Stimulated activated naive CD8-positive, alpha-beta T cell treated with anti-CD3 and anti-CD28 coated beads, Interleukin-15, amount 100 ng/mL, for 72 hours (primary cell): ENCODE results near the gene ABCG1.

ENCODE experiments used
- ATAC-seq: fragments of 150-1000 bp; cut with Tn5 transposase; 2 replicates; pipeline ENCODE4 v1.10.0; 2021; ENCODE audit warnings: mild to moderate bottlenecking, moderate library complexity
- DNase-seq, 2 donors: peaks; one replicate each; pipeline ENCODE4 v3.0.0; 2021 to 2022
- H3K27ac Mint-ChIP-seq, 2 donors: one replicate each; pipeline ENCODE4 v1.8.0; 2022; ENCODE audit warnings: mild to moderate bottlenecking in 2 of 2, mixed read lengths in 2 of 2, moderate library complexity in 2 of 2
- H3K27me3 Mint-ChIP-seq: one replicate; pipeline ENCODE4 v1.8.0; 2022; ENCODE audit warnings: mixed read lengths
- H3K4me1 Mint-ChIP-seq: one replicate; pipeline ENCODE4 v1.8.0; 2022; ENCODE audit warnings: mild to moderate bottlenecking, mixed read lengths
- H3K4me3 Mint-ChIP-seq, 2 donors: one replicate each; pipeline ENCODE4 v1.8.0; 2022; ENCODE audit warnings: mild to moderate bottlenecking in 2 of 2, mixed read lengths in 2 of 2, moderate library complexity in 1 of 2
- H3K9me3 Mint-ChIP-seq, 2 donors: one replicate each; pipeline ENCODE4 v1.8.0; 2022; ENCODE audit warnings: mixed read lengths in 2 of 2

Gene ABCG1

DNA sequence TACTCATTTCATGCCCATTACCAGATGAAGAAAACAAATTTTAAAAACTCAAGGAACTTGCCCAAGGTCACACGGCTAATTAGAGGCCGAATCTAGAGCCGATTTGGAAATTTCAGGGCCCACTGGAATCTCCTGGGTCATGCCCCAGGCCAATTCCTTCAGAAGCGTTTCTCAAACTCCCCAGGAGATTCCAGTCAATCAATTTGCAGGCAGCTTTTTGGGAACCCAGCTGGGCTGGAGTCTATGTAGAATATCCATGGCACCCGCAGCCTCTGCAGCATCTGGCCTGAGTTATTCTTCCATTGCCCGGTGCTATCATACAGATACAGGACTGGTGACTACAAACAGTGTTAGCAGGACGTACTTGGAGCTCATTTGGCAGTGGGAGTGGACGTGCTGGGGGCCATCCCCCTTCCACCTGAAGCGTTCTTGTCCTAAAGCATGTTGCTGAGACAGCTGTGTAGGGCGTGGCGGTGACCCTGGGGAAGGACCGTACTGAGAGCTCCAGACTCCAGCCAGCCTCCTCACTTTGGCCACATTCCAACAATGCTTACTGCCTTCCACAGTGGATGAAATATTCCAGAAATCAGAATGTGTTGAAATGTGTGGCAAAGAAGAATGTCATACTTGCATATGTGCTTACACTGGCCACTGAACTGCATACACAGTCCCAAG, 38.3 kb downstream of the ABCG1 start:
- ATAC-seq (no peak), DNase-seq (no peak)
- Mint-ChIP-seq H3K27ac (peak overlapping the region in 1 of 2 donors; percentile 66), H3K4me3 (no peak overlapping the region), H3K27me3 (no peaks in the 10 kb centered on the region), H3K4me1 (peaks cover 42% of the 10 kb centered on the region), H3K9me3 (no peaks in the 10 kb centered on the region)

DNA sequence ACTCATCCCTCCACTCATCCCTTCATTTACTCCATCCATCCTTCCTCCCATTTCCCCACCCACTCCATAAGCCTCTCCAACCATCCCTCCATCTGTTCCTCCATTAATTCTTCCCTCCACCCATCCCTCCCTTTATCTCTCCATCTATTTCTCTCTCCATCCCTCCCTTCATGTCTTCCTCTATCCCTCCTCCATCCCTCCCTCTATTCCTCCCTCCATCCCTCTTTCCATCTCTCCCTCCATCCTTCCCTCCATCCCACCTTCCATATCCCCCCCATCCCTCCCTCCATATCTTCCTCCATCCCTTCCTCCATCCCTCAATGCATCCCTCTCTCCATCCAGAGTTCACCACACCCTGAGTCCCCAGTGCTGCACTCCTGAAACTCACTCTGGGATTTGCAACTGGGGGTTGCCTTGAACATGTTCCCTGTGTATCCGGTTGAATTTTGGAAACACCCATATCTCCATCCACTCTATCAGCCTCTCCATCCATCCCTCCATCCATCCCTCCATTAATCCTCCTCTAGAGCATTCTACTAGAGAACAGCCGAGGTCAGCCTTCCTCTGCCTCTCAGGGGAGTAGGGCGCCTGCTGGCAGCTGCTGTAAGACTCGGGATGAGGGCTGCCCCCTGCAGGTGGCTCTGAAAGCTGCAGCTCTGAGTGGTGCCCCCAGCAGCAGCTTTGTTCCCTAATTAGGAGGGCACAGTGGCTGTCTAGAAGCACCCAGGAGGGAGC, 39.4 kb downstream of the ABCG1 start:
- H3K9me3 Mint-ChIP-seq, result no peaks in the 10 kb centered on the region
- no peak overlapping the region for H3K4me3 Mint-ChIP-seq
- ATAC-seq (peak; percentile 93), DNase-seq (peak; percentile 77)
- H3K27ac Mint-ChIP-seq, result no peak overlapping the region
- H3K27me3 Mint-ChIP-seq, result no peaks in the 10 kb centered on the region
- peaks cover 36% of the 10 kb centered on the region for H3K4me1 Mint-ChIP-seq

DNA sequence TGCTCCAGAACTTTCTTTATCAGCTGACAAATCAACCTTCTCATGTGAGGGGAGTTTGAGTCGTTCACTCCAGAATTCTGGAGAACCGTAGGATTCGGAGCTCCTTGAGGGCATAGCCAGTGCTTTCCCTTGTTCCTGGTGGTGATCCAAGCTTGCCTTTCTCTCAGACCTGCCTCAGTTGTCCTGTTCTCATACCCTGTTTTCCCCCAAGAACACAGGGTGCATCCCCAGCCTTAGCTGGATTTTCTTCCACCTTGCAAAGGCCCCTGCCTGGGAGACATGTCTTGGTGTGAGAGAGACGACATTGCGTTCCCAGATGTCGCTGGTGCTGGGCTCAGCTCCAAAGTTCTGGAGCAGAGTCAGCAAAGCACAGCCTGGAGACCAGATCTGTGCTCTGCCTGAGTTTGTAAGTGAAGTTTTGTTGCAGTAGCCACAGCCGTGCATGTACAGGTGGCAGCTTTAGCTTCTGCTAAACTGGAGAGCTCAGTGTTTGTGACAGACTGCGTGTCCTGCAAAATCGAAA, 40.0 kb downstream of the ABCG1 start:
- Mint-ChIP-seq H3K9me3 (no peaks in the 10 kb centered on the region), H3K4me3 (no peak overlapping the region), H3K27ac (no peak overlapping the region), H3K4me1 (peaks cover 30% of the 10 kb centered on the region), H3K27me3 (no peaks in the 10 kb centered on the region)
- DNase-seq (no peak), ATAC-seq (no peak)

DNA sequence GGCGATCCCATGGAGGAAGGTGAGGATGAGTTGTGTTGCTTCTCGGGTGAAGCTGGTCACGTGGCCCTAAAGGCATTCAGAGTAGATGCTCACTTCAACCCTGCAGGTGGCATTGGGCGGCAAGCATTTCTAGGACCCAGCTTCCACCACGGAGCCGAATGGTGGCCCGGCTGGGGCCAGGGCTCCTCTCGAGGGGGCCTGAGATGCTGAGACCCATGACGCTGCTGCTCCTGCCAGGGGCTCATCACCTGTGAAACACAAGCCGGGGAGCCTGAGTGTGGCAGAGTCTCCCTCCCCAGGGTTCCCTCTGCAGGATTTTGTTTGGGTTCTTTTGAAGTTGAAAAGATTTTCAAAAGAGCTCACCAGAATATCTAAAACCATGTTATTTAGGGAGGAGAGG, 41.2 kb downstream of the ABCG1 start:
- DNase-seq (no peak), ATAC-seq (no peak)
- H3K27me3 Mint-ChIP-seq, result no peaks in the 10 kb centered on the region
- no peak overlapping the region for H3K27ac Mint-ChIP-seq
- peaks cover 20% of the 10 kb centered on the region for H3K4me1 Mint-ChIP-seq
- no peaks in the 10 kb centered on the region for H3K9me3 Mint-ChIP-seq
- no peak overlapping the region for H3K4me3 Mint-ChIP-seq

DNA sequence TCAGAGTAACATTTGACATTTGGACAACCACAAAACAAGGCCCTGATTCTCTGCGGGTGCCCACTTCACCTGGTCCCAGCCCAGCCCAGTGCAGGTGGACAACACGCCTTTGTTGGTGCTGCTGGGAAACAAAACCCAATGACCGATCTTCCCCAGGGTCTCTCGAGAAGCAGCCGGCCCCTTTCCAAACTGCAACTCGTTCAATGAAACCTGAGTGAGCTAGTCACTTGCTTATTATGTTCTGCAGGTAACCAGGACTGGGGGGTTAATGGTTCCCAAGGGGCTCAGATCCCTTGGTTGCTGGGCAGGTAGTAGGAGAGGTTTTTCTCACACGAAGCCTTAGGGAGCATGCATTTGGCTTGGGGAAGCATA, 42.9 kb downstream of the ABCG1 start:
- Mint-ChIP-seq H3K27me3 (no peaks in the 10 kb centered on the region), H3K9me3 (no peaks in the 10 kb centered on the region), H3K4me3 (no peak overlapping the region), H3K27ac (peak overlapping the region in 1 of 2 donors; percentile 36), H3K4me1 (peaks cover 35% of the 10 kb centered on the region)
- DNase-seq, result no peak
- no peak for ATAC-seq

DNA sequence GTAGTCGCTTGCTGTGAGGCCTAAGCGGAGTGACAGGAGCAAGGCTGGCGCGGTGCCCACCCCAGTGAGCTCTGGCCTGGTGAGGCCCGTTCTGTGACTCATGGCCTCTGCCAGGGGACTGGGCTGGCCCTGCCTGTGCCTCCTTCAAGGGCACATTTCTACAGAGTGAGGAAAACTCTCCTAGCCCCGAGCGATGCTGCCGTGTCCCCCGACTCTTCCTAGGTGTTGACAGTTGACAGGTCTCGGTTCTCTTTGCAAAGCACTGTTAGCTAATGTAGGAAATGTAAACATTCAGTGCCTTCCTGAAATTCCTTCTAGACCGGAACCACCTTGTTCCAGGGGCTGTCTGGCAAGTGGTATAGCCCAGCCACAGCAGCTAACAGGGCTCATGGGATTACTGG, 43.9 kb downstream of the ABCG1 start:
- Mint-ChIP-seq H3K27ac (no peak overlapping the region), H3K4me3 (no peak overlapping the region), H3K27me3 (no peaks in the 10 kb centered on the region), H3K9me3 (no peaks in the 10 kb centered on the region), H3K4me1 (peaks cover 46% of the 10 kb centered on the region)
- DNase-seq (no peak), ATAC-seq (no peak)

DNA sequence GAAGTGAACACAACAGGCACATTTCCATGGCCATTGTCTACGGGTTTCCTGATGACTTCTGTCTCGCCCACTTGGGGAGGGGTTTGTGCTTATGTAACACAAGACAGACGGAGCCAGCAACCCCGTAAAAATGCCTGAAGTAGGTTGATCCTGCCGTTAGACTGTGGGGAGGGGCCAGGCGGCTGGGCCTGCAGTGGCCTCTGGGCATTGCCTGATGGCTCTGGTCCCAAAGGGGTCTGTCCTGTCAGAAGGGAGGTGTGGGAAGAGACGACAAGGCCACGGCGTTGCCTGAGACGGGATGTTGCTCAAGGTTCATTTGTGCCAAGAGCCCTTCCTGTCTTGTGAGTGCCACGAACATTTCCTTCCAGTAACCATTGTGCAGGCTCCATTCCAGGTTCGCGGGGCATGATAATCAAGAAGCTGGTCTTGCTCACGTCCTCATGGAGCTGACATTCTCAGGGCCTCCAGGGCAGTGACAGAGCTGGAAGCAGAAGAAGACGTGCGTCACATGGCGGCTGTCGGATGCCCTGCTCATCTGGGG, 44.7 kb downstream of the ABCG1 start:
- no peak for ATAC-seq
- no peak for DNase-seq
- no peak overlapping the region for H3K27ac Mint-ChIP-seq

DNA sequence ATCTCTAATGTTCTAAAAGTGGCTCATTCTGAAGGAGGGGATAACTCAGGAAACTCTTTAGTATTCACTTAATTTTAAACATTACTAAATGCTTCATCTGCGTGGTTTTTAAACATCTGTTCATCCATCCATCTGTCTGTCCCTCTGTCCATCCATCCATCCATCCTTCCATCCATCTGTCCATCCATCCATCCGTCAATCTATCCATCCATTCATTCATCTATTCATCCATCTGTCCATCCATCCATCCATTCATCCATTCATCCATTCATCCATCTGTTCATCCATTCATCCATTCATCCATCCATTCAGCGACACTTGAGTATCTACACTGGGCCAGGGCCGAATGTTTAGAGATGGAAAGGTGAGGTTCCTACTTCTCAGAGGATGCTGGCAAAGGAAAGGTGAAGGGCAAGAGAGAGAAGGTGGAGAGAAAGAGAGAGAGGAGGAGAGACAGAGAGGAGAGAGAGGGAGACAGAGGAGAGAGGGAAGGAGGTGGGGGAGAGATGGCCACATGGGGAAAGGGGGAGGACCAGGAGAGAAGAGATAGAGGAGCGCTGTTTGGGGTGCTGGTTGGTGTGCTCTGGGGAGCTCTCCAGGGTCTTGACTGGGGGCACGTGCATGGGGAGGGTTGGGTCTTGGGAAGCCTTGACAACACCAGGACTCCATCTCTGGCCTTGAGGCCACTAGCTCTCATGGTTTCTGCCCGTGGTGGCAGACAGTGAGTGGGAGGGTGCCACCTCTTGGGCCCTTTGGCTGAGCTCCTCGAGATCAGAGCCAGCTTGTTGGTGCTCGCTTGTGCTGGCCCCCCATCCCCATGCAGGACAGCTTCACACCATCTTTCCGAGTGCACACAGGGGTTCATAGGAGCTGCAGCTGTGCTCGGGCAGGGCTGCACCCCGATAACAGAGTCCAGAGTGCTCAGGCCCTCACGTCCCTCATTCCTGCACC, 45.6 kb downstream of the ABCG1 start:
- ATAC-seq, result no peak
- no peak for DNase-seq
- H3K27ac Mint-ChIP-seq, result no peak overlapping the region
- H3K4me3 Mint-ChIP-seq, result no peak overlapping the region
- no peaks in the 10 kb centered on the region for H3K27me3 Mint-ChIP-seq
- no peaks in the 10 kb centered on the region for H3K9me3 Mint-ChIP-seq
- H3K4me1 Mint-ChIP-seq, result peaks cover 49% of the 10 kb centered on the region

More for the DNA sequence above, 44.7 kb downstream of the ABCG1 start:
- Mint-ChIP-seq H3K27me3 (no peaks in the 10 kb centered on the region), H3K4me1 (peaks cover 49% of the 10 kb centered on the region), H3K4me3 (no peak overlapping the region), H3K9me3 (no peaks in the 10 kb centered on the region)

DNA sequence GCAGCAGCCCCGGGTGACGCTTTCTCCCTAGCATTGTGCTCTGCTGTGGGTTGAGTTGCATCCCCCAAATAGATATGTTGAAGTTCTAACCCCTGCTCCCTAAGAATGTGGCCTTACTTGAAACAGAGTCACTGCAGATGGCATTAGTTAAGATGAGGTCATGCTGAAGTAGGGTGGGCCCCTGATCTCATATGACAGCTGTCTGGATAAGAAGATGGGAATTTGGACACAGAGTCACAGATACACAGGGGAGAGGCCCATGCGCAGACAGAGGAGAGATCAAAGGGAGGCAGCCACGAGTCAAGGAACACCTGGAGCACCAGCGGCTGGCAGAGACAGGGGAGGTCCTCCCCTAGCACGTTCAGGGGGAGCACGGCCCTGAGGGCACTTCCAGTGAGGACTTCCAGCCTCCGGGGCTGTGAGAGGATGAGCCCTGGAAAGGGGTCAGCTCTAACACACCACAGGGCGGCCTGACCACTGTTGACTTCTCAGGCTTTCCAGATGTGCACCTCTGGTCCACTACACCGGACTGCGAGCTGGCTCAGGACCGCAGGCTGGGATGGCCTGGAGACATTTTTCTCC, 46.4 kb downstream of the ABCG1 start:
- Mint-ChIP-seq H3K27ac (peak overlapping the region in 1 of 2 donors; percentile 5), H3K9me3 (no peaks in the 10 kb centered on the region), H3K4me1 (peaks cover 48% of the 10 kb centered on the region), H3K4me3 (no peak overlapping the region), H3K27me3 (no peaks in the 10 kb centered on the region)
- DNase-seq (no peak), ATAC-seq (no peak)

DNA sequence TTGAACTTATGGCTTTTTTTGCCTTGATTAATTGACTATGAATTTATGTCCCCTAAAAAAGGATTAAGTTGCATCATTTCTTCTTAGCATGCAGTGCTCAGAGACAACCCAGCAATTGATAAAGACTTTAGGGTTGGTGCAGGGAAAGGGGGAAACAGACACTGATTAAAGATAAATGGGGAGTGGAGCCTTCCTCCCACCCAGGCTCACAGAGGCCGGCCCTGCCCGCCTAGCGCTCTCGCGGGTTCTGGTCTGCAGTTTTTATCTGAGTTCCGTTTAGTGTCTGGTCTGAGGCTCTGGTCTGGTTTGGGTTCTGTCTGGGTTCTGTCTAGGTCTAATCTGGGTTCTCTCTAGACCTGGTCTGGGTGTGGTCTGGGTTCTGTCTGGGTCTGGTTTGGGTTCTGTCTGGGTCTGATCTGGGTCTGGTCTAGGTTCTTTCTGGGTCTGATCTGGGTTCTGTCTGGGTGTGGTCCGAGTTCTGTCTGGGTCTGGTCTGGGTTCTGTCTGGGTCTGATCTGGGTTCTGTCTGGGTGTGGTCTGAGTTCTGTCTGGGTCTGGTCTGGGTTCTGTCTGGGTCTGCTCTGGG, 48.1 kb downstream of the ABCG1 start:
- peak overlapping the region; percentile 5 to 11 for H3K4me3 Mint-ChIP-seq
- ATAC-seq, result no peak

DNA sequence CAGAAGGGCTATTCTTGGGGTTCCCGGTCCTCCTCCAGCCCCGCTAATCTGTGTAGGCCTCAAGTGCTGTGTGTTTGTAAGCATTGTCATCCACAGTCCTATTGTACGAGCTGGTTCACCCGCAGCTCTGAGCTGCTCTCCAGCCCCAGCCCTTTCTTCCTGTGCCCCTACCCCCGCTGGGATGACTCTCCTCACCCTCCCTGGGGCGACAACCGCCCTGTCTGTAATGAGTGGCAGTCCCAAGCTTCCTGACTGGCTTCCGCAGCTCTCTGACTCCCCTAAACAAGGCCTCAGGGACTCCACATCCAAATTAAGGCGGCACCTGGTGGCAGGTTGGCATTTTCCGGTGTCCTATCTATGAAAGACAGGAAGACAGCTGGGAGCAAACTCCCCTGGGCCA, 50.4 kb downstream of the ABCG1 start:
- peak overlapping the region in 1 of 2 donors; percentile 35 for H3K4me3 Mint-ChIP-seq
- H3K27ac Mint-ChIP-seq, result peak overlapping the region in 1 of 2 donors; percentile 18
- DNase-seq (no peak), ATAC-seq (peak; percentile 18)
- H3K4me1 Mint-ChIP-seq, result peaks cover 48% of the 10 kb centered on the region
- H3K9me3 Mint-ChIP-seq, result no peaks in the 10 kb centered on the region
- no peaks in the 10 kb centered on the region for H3K27me3 Mint-ChIP-seq

More for the DNA sequence above, 48.1 kb downstream of the ABCG1 start:
- peaks cover 48% of the 10 kb centered on the region for H3K4me1 Mint-ChIP-seq
- no peaks in the 10 kb centered on the region for H3K9me3 Mint-ChIP-seq
- no peaks in the 10 kb centered on the region for H3K27me3 Mint-ChIP-seq
- peak overlapping the region; percentile 78 to 79 for H3K27ac Mint-ChIP-seq
- DNase-seq, result no peak

DNA sequence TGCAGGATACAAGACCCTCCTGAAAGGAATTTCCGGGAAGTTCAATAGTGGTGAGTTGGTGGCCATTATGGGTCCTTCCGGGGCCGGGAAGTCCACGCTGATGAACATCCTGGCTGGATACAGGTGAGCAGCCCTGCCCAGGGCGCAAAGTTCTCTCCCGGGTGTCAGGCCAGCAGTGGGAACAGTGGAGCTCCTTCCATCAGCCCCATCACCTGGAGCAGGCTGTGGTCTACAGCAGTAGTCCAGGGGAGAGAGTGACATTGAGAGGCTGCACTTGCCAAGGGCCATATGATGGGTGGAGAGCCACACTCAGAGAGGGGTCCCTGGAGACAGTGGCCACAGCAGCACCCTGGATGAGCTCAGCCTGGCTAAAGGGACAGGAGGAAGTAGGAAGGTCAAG, 52.1 kb downstream of the ABCG1 start:
- H3K27ac Mint-ChIP-seq, result no peak overlapping the region
- peaks cover 37% of the 10 kb centered on the region for H3K4me1 Mint-ChIP-seq
- no peak overlapping the region for H3K4me3 Mint-ChIP-seq
- H3K9me3 Mint-ChIP-seq, result no peaks in the 10 kb centered on the region
- no peaks in the 10 kb centered on the region for H3K27me3 Mint-ChIP-seq
- ATAC-seq, result no peak
- DNase-seq, result no peak

DNA sequence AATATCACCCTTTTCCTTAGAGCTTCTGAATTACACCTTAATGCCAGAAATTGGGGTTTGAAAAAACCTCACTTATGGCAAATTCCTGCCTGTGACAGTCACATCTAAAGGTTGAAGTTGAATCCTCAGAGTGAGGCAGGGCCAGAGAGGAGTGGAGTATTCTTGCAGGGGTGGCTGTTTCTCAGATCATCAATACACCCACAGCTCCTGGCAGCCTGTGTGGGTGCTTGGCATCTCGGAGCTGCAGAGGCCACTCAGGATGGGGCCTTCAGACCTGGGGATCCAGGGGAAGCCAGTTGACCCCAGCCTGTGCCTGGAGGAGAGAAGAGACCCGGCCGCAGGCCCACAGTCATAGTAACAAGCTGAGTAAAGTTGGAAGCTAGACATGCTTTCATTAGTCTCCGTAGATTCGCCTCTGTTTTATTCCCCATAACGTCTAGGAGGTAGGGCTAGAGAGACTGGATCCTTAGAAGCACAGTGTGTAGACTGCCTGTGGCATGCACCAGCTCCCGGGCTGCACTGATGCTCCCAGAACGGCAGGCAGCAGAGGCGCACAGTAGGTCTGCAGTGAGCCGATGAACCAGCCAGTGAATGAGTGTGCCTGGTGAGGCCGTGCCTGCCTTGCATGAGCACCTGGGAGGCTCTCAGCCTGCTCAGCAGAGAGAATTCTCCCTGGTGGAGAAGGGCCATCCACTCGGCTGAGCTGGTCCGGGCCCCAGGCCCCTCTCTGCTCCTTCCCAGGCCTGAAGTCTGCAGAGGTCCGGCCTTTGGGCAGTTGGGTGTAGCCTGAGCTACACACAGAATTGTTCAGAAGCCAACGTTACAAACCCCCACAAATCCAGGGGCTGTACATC, 53.4 kb downstream of the ABCG1 start:
- Mint-ChIP-seq H3K27ac (no peak overlapping the region), H3K27me3 (no peaks in the 10 kb centered on the region), H3K4me1 (peaks cover 25% of the 10 kb centered on the region), H3K4me3 (no peak overlapping the region), H3K9me3 (no peaks in the 10 kb centered on the region)
- DNase-seq (no peak), ATAC-seq (no peak)

DNA sequence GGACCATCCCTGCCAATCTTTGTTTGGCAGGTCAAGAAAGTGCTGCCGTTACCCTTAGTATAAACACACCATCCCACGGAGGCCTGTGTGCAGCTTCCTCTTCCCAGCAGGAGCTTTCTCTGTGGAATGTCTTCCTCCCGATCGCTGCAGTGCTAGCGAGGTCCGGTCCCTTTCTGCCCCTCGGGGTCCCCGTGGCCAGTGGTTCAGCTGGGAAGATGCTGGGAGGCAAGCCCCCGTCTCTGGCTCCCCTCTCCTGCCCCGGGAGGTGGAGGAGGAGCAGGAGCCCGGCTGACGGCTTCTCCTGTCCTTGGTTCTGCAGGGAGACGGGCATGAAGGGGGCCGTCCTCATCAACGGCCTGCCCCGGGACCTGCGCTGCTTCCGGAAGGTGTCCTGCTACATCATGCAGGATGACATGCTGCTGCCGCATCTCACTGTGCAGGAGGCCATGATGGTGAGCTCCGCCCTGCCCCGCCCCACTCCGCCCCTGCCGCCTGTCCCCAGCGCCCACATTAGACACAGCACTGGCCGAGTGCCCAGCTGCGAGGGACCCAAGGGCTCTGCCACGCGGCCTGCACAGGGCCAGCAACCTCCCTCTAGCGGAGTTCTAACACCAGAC, 54.2 kb downstream of the ABCG1 start:
- Mint-ChIP-seq H3K9me3 (no peaks in the 10 kb centered on the region), H3K27me3 (no peaks in the 10 kb centered on the region), H3K4me3 (no peak overlapping the region), H3K4me1 (peaks cover 18% of the 10 kb centered on the region), H3K27ac (no peak overlapping the region)
- no peak for ATAC-seq
- DNase-seq, result no peak
